ENCODE data around the gene SCFD2.

DNA sequence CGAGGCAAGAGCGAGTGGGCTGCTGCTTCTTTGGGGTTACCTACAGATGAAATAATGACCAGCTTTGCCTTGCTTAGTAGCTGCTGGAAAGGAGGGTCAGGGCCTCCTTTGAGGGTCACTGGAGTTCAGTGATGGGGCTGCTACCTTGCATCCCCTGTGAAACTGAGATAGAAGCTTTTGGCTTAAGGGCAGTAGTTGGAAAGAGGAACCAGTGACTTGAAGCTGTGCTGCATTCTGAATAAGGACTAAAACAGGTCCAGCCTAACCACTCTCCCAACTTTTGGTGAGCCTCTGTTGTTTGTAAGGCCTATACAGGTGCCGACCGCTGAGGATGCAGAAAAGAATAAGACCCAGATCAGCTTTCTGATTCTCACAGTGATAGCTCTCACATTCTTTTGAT lies 462.6 kb downstream of the SCFD2 start:
- TF ChIP-seq, protein P1, sequence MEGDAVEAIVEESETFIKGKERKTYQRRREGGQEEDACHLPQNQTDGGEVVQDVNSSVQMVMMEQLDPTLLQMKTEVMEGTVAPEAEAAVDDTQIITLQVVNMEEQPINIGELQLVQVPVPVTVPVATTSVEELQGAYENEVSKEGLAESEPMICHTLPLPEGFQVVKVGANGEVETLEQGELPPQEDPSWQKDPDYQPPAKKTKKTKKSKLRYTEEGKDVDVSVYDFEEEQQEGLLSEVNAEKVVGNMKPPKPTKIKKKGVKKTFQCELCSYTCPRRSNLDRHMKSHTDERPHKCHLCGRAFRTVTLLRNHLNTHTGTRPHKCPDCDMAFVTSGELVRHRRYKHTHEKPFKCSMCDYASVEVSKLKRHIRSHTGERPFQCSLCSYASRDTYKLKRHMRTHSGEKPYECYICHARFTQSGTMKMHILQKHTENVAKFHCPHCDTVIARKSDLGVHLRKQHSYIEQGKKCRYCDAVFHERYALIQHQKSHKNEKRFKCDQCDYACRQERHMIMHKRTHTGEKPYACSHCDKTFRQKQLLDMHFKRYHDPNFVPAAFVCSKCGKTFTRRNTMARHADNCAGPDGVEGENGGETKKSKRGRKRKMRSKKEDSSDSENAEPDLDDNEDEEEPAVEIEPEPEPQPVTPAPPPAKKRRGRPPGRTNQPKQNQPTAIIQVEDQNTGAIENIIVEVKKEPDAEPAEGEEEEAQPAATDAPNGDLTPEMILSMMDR (IDR thresholded peaks at IDR 0.05; ENCODE audit: low read depth, low read length, missing input control), result no peak
- TF ChIP-seq JUND (IDR thresholded peaks at IDR 0.05), result no peak
- TF ChIP-seq SP1 (IDR thresholded peaks at IDR 0.05), result no peak
- TF ChIP-seq YY1 (IDR thresholded peaks at IDR 0.05), result no peak
- no peak for TF ChIP-seq MAX (IDR thresholded peaks at IDR 0.05)
- no peak for TF ChIP-seq FOXA2 (IDR thresholded peaks at IDR 0.05)
- no peak for TF ChIP-seq TAF1 (conservative IDR thresholded peaks at IDR 0.05)
- TF ChIP-seq, protein P2, sequence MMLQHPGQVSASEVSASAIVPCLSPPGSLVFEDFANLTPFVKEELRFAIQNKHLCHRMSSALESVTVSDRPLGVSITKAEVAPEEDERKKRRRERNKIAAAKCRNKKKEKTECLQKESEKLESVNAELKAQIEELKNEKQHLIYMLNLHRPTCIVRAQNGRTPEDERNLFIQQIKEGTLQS (IDR thresholded peaks at IDR 0.05), result no peak
- TF ChIP-seq FOXA1 (IDR thresholded peaks at IDR 0.05), result no peak
- no peak for TF ChIP-seq REST (IDR thresholded peaks at IDR 0.05)
- no peak for TF ChIP-seq RAD21 (IDR thresholded peaks at IDR 0.05)
- TF ChIP-seq GABPA (IDR thresholded peaks at IDR 0.05 in 1 of 2, conservative IDR thresholded peaks at IDR 0.05 in 1 of 2), result no peak
- TF ChIP-seq EGR1 (IDR thresholded peaks at IDR 0.05; ENCODE audit: low read depth in 2 of 2), result no peak
